Measurements from ENCODE around the gene NXPE4.
"Not testable (repeated sequence)": the region's sequence is repeated elsewhere in the genome, so short reads cannot be mapped to it uniquely, and the experiment has no call there.

Gene NXPE4

DNA sequence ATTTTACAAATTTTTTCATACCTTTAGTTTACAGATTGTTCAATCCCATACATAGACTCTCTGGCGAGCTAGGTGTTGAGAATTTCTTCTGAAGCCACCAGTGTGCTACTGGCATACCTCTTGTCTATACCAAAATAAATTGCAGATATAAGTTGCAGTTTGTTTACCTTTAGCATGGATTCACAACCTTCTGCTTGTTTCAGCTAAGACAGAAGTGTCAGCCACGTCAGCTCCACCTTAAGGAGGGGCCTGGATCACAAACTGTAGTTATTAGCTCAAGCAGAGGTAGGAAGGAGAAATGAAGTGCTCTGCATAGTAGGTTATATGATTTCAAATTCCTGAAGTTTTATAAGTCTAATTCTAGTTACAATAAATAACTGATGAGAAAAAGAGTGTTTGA lies at the start of gene NXPE4:
TSS of gene NXPE4 (minus strand) at position 216 of the 400 bp plus-strand sequence. CDS start 1,027 bp downstream, outside the sequence.
- no peaks in the 10 kb centered on the region for H3K27me3 ChIP-seq (ENCODE audit: control insufficient read depth, insufficient read depth, low read length)
- no peaks in the 10 kb centered on the region for H3K4me1 ChIP-seq (ENCODE audit: control insufficient read depth, low read depth, low read length)
- no peak within 1 kb of the TSS for H3K4me3 ChIP-seq (ENCODE audit: low read length)
- H3K9ac ChIP-seq (ENCODE audit: low read length), result no peak within 1 kb of the TSS
- H3K36me3 ChIP-seq (ENCODE audit: control insufficient read depth, low read depth, low read length), result no peaks in the 10 kb centered on the region
- H3K27ac ChIP-seq (ENCODE audit: low read length), result no peak within 1 kb of the TSS
- H3K9me3 ChIP-seq (ENCODE audit: control insufficient read depth, low read depth, low read length), result no peaks in the 10 kb centered on the region

DNA sequence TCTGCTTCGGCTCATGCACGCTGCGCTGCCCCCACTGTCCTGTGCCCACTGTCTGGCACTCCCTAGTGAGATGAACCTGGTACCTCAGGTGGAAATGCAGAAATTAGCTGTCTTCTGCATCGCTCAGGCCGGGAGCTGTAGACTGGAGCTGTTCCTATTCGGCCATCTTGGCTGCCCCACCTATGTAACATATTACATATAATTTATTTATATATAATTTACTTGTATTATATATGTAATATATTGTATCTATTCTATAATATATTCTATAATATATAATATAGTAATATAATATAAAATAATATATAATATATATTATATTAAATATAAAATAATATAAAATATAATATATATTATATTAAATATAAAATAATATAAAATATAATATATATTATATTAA lies 43.9 kb upstream of the NXPE4 start:
- not testable (repeated sequence) for H3K4me1 ChIP-seq (ENCODE audit: control insufficient read depth, low read depth, low read length); H3K9ac ChIP-seq (ENCODE audit: low read length); H3K4me3 ChIP-seq (ENCODE audit: low read length); H3K9me3 ChIP-seq (ENCODE audit: control insufficient read depth, low read depth, low read length); H3K27me3 ChIP-seq (ENCODE audit: control insufficient read depth, insufficient read depth, low read length); H3K27ac ChIP-seq (ENCODE audit: low read length); H3K36me3 ChIP-seq (ENCODE audit: control insufficient read depth, low read depth, low read length)

DNA sequence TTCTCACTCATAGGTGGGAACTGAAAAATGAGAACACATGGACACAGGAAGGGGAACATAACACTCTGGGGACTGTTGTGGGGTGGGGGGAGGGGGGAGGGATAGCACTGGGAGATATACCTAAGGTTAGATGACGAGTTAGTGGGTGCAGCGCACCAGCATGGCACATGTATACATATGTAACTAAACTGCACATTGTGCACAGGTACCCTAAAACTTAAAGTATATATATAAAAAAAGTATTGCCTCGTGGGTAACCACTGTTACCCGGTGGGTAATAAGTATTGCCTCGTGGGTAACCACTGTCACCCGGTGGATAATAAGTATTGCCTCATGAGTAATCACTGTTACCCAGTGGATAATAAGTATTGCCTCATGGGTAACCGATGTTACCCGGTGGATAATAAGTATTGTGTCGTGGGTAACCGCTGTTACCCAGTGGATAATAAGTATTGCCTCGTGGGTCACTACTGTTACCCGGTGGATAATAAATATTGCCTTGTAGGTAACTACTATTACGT lies 35.9 kb upstream of the NXPE4 start:
- not testable (repeated sequence) for H3K27ac ChIP-seq (ENCODE audit: low read length); H3K9ac ChIP-seq (ENCODE audit: low read length); H3K27me3 ChIP-seq (ENCODE audit: control insufficient read depth, insufficient read depth, low read length); H3K4me3 ChIP-seq (ENCODE audit: low read length); H3K9me3 ChIP-seq (ENCODE audit: control insufficient read depth, low read depth, low read length); H3K36me3 ChIP-seq (ENCODE audit: control insufficient read depth, low read depth, low read length); H3K4me1 ChIP-seq (ENCODE audit: control insufficient read depth, low read depth, low read length)

DNA sequence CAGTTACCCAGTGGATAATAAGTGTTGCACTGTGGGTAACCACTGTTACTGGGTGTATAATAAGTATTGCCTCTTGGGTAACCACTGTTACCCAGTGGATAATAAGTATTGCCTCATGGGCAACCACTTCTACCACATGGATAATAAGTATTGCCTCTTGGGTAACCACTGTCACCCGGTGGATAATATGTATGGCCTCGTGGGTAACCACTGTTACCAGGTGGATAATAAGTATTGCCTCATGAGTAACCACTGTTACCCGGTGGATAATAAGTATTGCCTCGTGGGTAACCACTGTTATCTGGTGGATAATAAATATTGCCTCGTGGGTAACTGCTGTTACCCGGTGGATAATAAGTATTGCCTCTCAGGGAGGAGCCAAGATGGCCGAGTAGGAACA lies 29.7 kb upstream of the NXPE4 start:
- H3K9me3 ChIP-seq (ENCODE audit: control insufficient read depth, low read depth, low read length), result peaks cover 41% of the 10 kb centered on the region
- H3K9ac ChIP-seq (ENCODE audit: low read length), result no peak overlapping the region
- no peak overlapping the region for H3K4me3 ChIP-seq (ENCODE audit: low read length)
- no peaks in the 10 kb centered on the region for H3K4me1 ChIP-seq (ENCODE audit: control insufficient read depth, low read depth, low read length)
- no peaks in the 10 kb centered on the region for H3K27me3 ChIP-seq (ENCODE audit: control insufficient read depth, insufficient read depth, low read length)
- H3K36me3 ChIP-seq (ENCODE audit: control insufficient read depth, low read depth, low read length), result no peaks in the 10 kb centered on the region
- no peak overlapping the region for H3K27ac ChIP-seq (ENCODE audit: low read length)

DNA sequence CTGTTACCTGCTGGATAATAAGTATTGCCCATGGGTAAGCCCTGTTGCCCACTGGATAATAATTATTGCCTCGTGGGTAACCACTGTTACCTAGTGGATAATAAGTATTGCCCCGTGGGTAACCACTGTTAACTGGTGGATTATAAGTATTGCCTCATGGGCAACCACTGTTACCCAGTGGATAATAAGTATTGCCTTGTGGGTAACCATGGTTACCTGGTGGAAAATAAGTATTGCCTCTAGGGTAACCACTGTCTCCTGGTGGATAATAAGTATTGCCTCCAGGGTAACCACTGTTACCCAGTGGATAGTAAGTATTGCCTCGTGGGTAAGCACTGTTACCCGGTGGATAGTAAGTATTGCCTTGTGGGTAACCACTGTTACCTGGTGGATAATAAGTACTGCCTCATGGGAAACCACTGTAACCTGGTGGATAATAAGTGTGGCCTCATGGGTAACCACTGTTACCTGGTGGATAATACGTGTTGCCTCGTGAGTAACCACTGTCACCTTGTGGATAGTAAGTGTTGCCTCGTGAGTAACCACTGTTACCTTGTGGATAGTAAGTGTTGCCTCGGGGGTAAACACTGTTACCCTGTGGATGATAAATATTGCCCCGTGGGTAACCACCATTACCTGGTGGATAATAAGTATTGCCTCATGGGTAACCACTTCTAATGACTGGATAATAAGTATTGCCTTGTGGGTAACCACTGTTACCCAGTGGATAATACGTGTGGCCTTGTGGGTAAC lies 29.0 kb upstream of the NXPE4 start:
- H3K27me3 ChIP-seq (ENCODE audit: control insufficient read depth, insufficient read depth, low read length), result no peaks in the 10 kb centered on the region
- H3K27ac ChIP-seq (ENCODE audit: low read length), result no peak overlapping the region
- no peaks in the 10 kb centered on the region for H3K4me1 ChIP-seq (ENCODE audit: control insufficient read depth, low read depth, low read length)
- no peak overlapping the region for H3K4me3 ChIP-seq (ENCODE audit: low read length)
- no peak overlapping the region for H3K9ac ChIP-seq (ENCODE audit: low read length)
- H3K36me3 ChIP-seq (ENCODE audit: control insufficient read depth, low read depth, low read length), result no peaks in the 10 kb centered on the region
- H3K9me3 ChIP-seq (ENCODE audit: control insufficient read depth, low read depth, low read length), result peaks cover 47% of the 10 kb centered on the region

DNA sequence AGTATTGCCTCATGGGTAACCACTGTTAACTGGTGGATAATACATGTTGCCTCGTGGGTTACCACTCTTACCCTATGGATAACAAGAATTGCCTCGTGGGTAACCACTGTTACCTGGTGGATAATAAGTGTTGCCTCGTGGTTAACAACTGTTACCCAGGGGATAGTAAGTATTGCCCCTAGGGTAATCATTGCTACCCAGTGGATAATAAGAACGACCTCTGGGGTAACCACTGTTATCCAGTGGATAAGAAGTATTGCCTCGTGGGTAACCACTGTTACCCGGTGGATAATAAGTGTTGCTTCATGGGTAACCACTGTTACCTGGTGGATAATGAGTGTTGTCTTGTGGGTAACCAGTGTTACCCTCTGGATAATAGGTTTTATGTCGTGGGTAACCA lies 28.1 kb upstream of the NXPE4 start:
- no peaks in the 10 kb centered on the region for H3K36me3 ChIP-seq (ENCODE audit: control insufficient read depth, low read depth, low read length)
- no peak overlapping the region for H3K4me3 ChIP-seq (ENCODE audit: low read length)
- H3K27ac ChIP-seq (ENCODE audit: low read length), result no peak overlapping the region
- no peaks in the 10 kb centered on the region for H3K4me1 ChIP-seq (ENCODE audit: control insufficient read depth, low read depth, low read length)
- H3K9me3 ChIP-seq (ENCODE audit: control insufficient read depth, low read depth, low read length), result peaks cover 55% of the 10 kb centered on the region
- H3K27me3 ChIP-seq (ENCODE audit: control insufficient read depth, insufficient read depth, low read length), result no peaks in the 10 kb centered on the region
- H3K9ac ChIP-seq (ENCODE audit: low read length), result no peak overlapping the region

DNA sequence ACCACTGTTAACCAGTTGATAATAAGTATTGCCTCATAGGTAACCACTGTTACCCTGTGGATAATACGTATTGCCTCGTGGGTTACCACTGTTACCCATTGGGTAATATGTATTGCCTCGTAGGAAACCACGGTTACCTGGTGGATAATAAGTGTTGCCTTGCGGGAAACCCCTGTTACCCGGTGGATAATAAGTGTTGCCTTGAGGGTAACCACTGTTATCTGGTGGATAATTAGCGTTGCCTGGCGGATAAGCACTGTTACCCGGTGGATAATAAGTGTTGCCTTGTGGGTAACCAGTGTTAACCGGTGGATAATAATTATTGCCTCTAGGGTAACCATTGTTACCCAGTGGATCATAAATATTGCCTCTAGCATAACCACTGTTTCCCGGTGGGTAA lies 27.3 kb upstream of the NXPE4 start:
- H3K4me1 ChIP-seq (ENCODE audit: control insufficient read depth, low read depth, low read length), result no peaks in the 10 kb centered on the region
- H3K9ac ChIP-seq (ENCODE audit: low read length), result no peak overlapping the region
- H3K27ac ChIP-seq (ENCODE audit: low read length), result no peak overlapping the region
- no peak overlapping the region for H3K4me3 ChIP-seq (ENCODE audit: low read length)
- H3K27me3 ChIP-seq (ENCODE audit: control insufficient read depth, insufficient read depth, low read length), result no peaks in the 10 kb centered on the region
- H3K9me3 ChIP-seq (ENCODE audit: control insufficient read depth, low read depth, low read length), result peaks cover 64% of the 10 kb centered on the region
- no peaks in the 10 kb centered on the region for H3K36me3 ChIP-seq (ENCODE audit: control insufficient read depth, low read depth, low read length)

DNA sequence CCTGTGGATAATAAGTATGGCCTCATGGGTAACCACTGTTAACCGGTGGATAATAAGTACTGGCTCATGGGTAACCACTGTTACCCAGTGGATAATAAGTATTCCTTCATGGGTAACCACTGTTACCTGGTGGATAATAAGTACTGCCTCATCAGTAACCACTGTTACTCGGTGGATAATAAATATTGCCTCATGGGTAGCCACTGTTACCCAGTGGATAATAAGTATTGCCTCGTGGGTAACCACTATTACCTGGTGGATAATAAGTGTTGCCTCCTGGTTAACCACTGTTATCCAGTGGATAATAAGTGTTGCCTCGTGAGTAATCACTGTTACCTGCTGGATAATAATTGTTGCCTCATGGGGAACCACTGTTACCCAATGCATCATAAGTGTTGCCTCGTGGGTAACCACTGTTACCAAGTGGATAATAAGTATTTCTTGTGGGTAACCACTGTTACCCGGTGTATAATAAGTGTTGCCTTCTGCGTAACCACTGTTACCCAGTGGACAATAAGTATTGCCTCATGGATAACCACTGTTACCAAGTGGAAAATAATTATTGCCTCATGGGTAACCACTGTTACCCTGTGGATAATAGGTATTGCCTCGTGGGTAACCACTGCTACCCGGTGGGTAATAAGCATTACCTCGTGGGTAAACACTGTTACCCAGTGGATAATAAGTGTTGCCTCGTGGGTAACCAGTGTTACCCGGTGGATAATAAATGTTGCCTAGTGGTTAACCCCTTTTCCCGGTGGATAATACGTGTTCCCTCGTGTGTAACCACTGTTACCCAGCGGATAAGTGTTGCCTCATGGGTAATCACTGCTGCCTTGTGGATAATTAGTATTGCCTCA lies 26.6 kb upstream of the NXPE4 start:
- Histone ChIP-seq H3K9me3 (ENCODE audit: control insufficient read depth, low read depth, low read length) (peaks cover 70% of the 10 kb centered on the region), H3K27me3 (ENCODE audit: control insufficient read depth, insufficient read depth, low read length) (no peaks in the 10 kb centered on the region), H3K4me1 (ENCODE audit: control insufficient read depth, low read depth, low read length) (no peaks in the 10 kb centered on the region), H3K4me3 (ENCODE audit: low read length) (no peak overlapping the region), H3K9ac (ENCODE audit: low read length) (no peak overlapping the region), H3K27ac (ENCODE audit: low read length) (no peak overlapping the region), H3K36me3 (ENCODE audit: control insufficient read depth, low read depth, low read length) (no peaks in the 10 kb centered on the region)

DNA sequence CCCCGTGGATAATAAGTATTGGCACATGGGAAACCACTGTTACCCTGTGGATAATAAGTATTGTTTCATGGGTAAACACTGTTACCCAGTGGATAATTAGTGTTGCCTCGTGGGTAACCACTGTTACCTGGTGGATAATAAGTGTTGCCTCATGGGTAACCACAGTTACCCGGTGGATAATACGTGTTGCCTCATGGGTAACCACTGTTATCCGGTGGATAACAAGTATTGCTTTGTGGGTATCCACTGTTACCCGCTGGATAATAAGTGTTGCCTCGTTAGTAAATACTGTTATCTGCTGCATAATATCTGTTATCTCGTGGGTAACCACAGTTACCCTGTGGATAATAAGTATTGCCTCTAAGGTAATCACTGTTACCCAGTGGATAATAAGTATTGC lies 25.5 kb upstream of the NXPE4 start:
- no peaks in the 10 kb centered on the region for H3K4me1 ChIP-seq (ENCODE audit: control insufficient read depth, low read depth, low read length)
- H3K27ac ChIP-seq (ENCODE audit: low read length), result no peak overlapping the region
- H3K27me3 ChIP-seq (ENCODE audit: control insufficient read depth, insufficient read depth, low read length), result no peaks in the 10 kb centered on the region
- no peaks in the 10 kb centered on the region for H3K36me3 ChIP-seq (ENCODE audit: control insufficient read depth, low read depth, low read length)
- H3K4me3 ChIP-seq (ENCODE audit: low read length), result no peak overlapping the region
- H3K9me3 ChIP-seq (ENCODE audit: control insufficient read depth, low read depth, low read length), result peaks cover 77% of the 10 kb centered on the region
- no peak overlapping the region for H3K9ac ChIP-seq (ENCODE audit: low read length)

DNA sequence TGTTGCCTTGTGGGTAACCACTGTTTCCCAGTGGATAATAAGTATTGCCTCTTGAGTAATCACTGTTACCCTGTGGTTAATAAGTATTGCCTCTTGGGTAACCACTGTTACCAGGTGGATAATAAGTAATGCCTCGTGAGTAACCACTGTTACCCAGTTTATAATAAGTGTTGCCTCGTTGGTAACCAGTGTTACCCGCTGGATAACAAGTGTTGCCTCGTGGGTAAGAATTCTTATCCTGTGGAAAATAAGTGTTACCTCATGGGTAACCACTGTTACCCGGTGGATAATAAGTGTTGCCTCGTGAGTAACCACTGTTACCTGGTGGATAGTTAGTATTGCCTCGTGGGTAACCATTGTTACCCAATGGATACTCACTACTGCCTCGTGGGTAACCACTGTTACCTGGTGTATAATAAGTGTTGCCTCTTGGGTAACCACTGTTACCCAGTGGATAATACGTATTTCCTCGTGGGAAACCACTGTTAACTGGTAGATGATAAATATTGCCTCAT lies 24.1 kb upstream of the NXPE4 start:
- Histone ChIP-seq H3K9me3 (ENCODE audit: control insufficient read depth, low read depth, low read length) (peaks cover 82% of the 10 kb centered on the region), H3K27me3 (ENCODE audit: control insufficient read depth, insufficient read depth, low read length) (no peaks in the 10 kb centered on the region), H3K27ac (ENCODE audit: low read length) (no peak overlapping the region), H3K9ac (ENCODE audit: low read length) (no peak overlapping the region), H3K4me3 (ENCODE audit: low read length) (no peak overlapping the region), H3K36me3 (ENCODE audit: control insufficient read depth, low read depth, low read length) (no peaks in the 10 kb centered on the region), H3K4me1 (ENCODE audit: control insufficient read depth, low read depth, low read length) (no peaks in the 10 kb centered on the region)

DNA sequence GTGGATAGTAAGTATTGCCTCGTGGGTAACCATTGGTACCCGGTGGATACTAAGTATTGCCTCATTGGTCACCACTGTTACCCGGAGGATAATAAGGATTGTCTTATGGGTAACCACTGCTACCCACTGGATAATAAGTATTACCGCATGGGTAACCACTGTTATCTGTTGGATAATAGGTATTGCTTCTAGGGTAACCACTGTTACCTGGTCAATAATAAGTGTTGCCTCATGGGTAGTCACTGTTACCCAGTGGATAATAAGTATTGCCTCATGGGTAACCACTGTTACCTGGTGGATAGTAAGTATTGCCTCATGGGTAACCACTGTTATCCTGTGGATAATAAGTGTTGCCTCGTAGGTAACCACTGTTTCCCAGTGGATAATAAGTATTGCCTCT lies 22.6 kb upstream of the NXPE4 start:
- no peaks in the 10 kb centered on the region for H3K27me3 ChIP-seq (ENCODE audit: control insufficient read depth, insufficient read depth, low read length)
- H3K36me3 ChIP-seq (ENCODE audit: control insufficient read depth, low read depth, low read length), result no peaks in the 10 kb centered on the region
- H3K9ac ChIP-seq (ENCODE audit: low read length), result no peak overlapping the region
- H3K4me1 ChIP-seq (ENCODE audit: control insufficient read depth, low read depth, low read length), result no peaks in the 10 kb centered on the region
- no peak overlapping the region for H3K4me3 ChIP-seq (ENCODE audit: low read length)
- H3K9me3 ChIP-seq (ENCODE audit: control insufficient read depth, low read depth, low read length), result peaks cover 78% of the 10 kb centered on the region
- H3K27ac ChIP-seq (ENCODE audit: low read length), result no peak overlapping the region
